ENCODE data around the gene TTC38. TPM values are rescaled to one million over a fixed set of nuclear protein-coding genes. Genes with fewer than 3 reads are reported as not detected.

The TTC38 gene
- total and polyA plus RNA-seq, 4 donors = 14.8 to 33.9 (median 28.6) TPM

GRCh38 chr22:46244771-46245170 lies 23.0 kb upstream of the TTC38 start:
- H3K9ac ChIP-seq (ENCODE audit: insufficient read depth in 1 of 2, low read length in 2 of 2) = no peak overlapping the region

GRCh38 chr22:46245511-46245910 lies 22.3 kb upstream of the TTC38 start:
- no peak for TF ChIP-seq CTCF (IDR thresholded peaks at IDR 0.05; ENCODE audit: control extremely low read depth, extremely low read depth)
- H3K9ac ChIP-seq (ENCODE audit: insufficient read depth in 1 of 2, low read length in 2 of 2) = no peak overlapping the region
- no peaks in the 10 kb centered on the region for H3K9me3 ChIP-seq (ENCODE audit: control insufficient read depth in 4 of 4, insufficient read depth in 3 of 4, low read length in 3 of 4)
- no peak overlapping the region for H3K4me3 ChIP-seq
- H3K27me3 ChIP-seq (ENCODE audit: control insufficient read depth in 3 of 3, insufficient read depth in 3 of 3, low read length in 2 of 3) = no peaks in the 10 kb centered on the region
- DNase-seq (peak; percentile 59 to 84 (median 73)), ATAC-seq (ENCODE audit: insufficient read depth, low FRiP score) (no peak)
- H3K4me1 ChIP-seq (ENCODE audit: control insufficient read depth in 5 of 5, insufficient read depth in 5 of 5, low read length in 5 of 5) = peaks cover 2 to 16% (median 5%) of the 10 kb centered on the region in 5 donors
- WGBS, 2 donors = 55 to 59% methylated on average over 16 of the region's 16 CpGs
- H3K36me3 ChIP-seq (ENCODE audit: control insufficient read depth in 4 of 4, insufficient read depth in 4 of 4, low read length in 4 of 4) = peaks cover 0 to 11% (median 8%) of the 10 kb centered on the region in 4 donors
- peak overlapping the region in 1 of 2 donors; percentile 80 for H3K27ac ChIP-seq (ENCODE audit: low read depth in 1 of 2, low read length in 1 of 2)

More at GRCh38 chr22:46244771-46245170, 23.0 kb upstream of the TTC38 start:
- H3K36me3 ChIP-seq (ENCODE audit: control insufficient read depth in 4 of 4, insufficient read depth in 4 of 4, low read length in 4 of 4) = peaks cover 0 to 11% (median 8%) of the 10 kb centered on the region in 4 donors
- peaks cover 2 to 16% (median 5%) of the 10 kb centered on the region in 5 donors for H3K4me1 ChIP-seq (ENCODE audit: control insufficient read depth in 5 of 5, insufficient read depth in 5 of 5, low read length in 5 of 5)
- no peaks in the 10 kb centered on the region for H3K9me3 ChIP-seq (ENCODE audit: control insufficient read depth in 4 of 4, insufficient read depth in 3 of 4, low read length in 3 of 4)
- H3K27me3 ChIP-seq (ENCODE audit: control insufficient read depth in 3 of 3, insufficient read depth in 3 of 3, low read length in 2 of 3) = no peaks in the 10 kb centered on the region
- 94 to 95% methylated on average over 9 of the region's 9 CpGs for WGBS, 2 donors
- no peak overlapping the region for H3K4me3 ChIP-seq
- DNase-seq (no peak), ATAC-seq (ENCODE audit: insufficient read depth, low FRiP score) (no peak)
- no peak for TF ChIP-seq CTCF (IDR thresholded peaks at IDR 0.05; ENCODE audit: control extremely low read depth, extremely low read depth)
- peak overlapping the region in 1 of 2 donors; percentile 80 for H3K27ac ChIP-seq (ENCODE audit: low read depth in 1 of 2, low read length in 1 of 2)

GRCh38 chr22:46246178-46246577 lies 21.6 kb upstream of the TTC38 start:
- Histone ChIP-seq H3K9me3 (ENCODE audit: control insufficient read depth in 4 of 4, insufficient read depth in 3 of 4, low read length in 3 of 4) (no peaks in the 10 kb centered on the region), H3K27ac (ENCODE audit: low read depth in 1 of 2, low read length in 1 of 2) (peak overlapping the region in 1 of 2 donors; percentile 64), H3K36me3 (ENCODE audit: control insufficient read depth in 4 of 4, insufficient read depth in 4 of 4, low read length in 4 of 4) (peaks cover 0 to 11% (median 8%) of the 10 kb centered on the region in 4 donors), H3K27me3 (ENCODE audit: control insufficient read depth in 3 of 3, insufficient read depth in 3 of 3, low read length in 2 of 3) (no peaks in the 10 kb centered on the region), H3K4me3 (no peak overlapping the region), H3K9ac (ENCODE audit: insufficient read depth in 1 of 2, low read length in 2 of 2) (no peak overlapping the region), H3K4me1 (ENCODE audit: control insufficient read depth in 5 of 5, insufficient read depth in 5 of 5, low read length in 5 of 5) (peaks cover 2 to 23% (median 5%) of the 10 kb centered on the region in 5 donors)
- TF ChIP-seq CTCF (IDR thresholded peaks at IDR 0.05; ENCODE audit: control extremely low read depth, extremely low read depth) = no peak
- no peak for DNase-seq
- ATAC-seq (ENCODE audit: insufficient read depth, low FRiP score) = no peak
- WGBS, 2 donors = 95 to 98% methylated on average over 10 of the region's 10 CpGs

Data from lung (tissue), 12 donors.